H1 (cell line): Measurements from ENCODE around the gene PCTP. TPM values are rescaled to one million over a fixed set of nuclear protein-coding genes. Genes with fewer than 3 reads are reported as not detected.

Source experiments
- CTCF ChIA-PET: fragments of 300-600 bp; sonication (Branson Sonifier 250); formaldehyde crosslinking; loops from one replicate; lab custom pipeline; 2021; ENCODE audit not compliant: partially characterized antibody; lab: Charles Lee
- POLR2A ChIA-PET: fragments of 300-600 bp; sonication (Branson Sonifier 250); formaldehyde crosslinking; loops from one replicate; lab custom pipeline; 2021; ENCODE audit warnings: inconsistent platforms; ENCODE audit not compliant: partially characterized antibody; lab: Charles Lee
- DNase-seq, 2 experiments: peaks; one replicate each; pipeline versions ENCODE4 v3.0.0 to v3.0.0-alpha.2; 2010 to 2022; ENCODE audit warnings: low spot score in 2 of 2, low read depth in 1 of 2, mixed read lengths in 1 of 2
- FAIRE-seq: peaks from 2 replicates; lab custom pipeline; 2011; peaks lifted over from hg19 to GRCh38; lab: Jason Lieb, UNC
- H2AFZ ChIP-seq: 2 replicates; pipeline ENCODE4 v1.8.1; 2012; ENCODE audit warnings: low read length, inconsistent platforms
- H2AK5ac ChIP-seq: 2 replicates; pipeline ENCODE4 v1.6.1; 2013; ENCODE audit warnings: low read depth, low read length
- H2BK120ac ChIP-seq: replicated peaks from 2 replicates; pipeline ENCODE3; 2013; ENCODE audit warnings: low read depth, low read length, inconsistent platforms
- H2BK12ac ChIP-seq: 2 replicates; pipeline ENCODE4 v1.6.1; 2013; ENCODE audit warnings: low read depth, low read length
- H2BK15ac ChIP-seq: 2 replicates; pipeline ENCODE4 v1.6.1; 2013; ENCODE audit warnings: low read length
- H2BK20ac ChIP-seq: 2 replicates; pipeline ENCODE4 v1.6.1; 2013; ENCODE audit warnings: low read length
- H2BK5ac ChIP-seq: 2 replicates; pipeline ENCODE4 v1.6.1; 2013; ENCODE audit warnings: low read depth, low read length
- H3K14ac ChIP-seq: 2 replicates; pipeline ENCODE4 v1.6.1; 2013; ENCODE audit warnings: inconsistent platforms; ENCODE audit not compliant: insufficient read length
- H3K18ac ChIP-seq: 2 replicates; pipeline ENCODE4 v1.6.1; 2013; ENCODE audit warnings: low read length; ENCODE audit errors: extremely low read depth
- H3K23ac ChIP-seq: 2 replicates; pipeline ENCODE4 v1.6.1; 2013; ENCODE audit warnings: inconsistent platforms; ENCODE audit not compliant: insufficient read length
- H3K23me2 ChIP-seq: 2 replicates; pipeline ENCODE4 v1.6.1; 2013; ENCODE audit warnings: low read depth, low read length
- H3K27ac ChIP-seq: 2 replicates; pipeline ENCODE4 v1.6.1; 2011; ENCODE audit warnings: low read depth, low read length, inconsistent platforms
- H3K27me3 ChIP-seq, 4 experiments: replicated peaks in 1 of 4; 1 replicate in 1 of 4; 2 replicates in 3 of 4; pipeline versions ENCODE4 v1.6.1 to v1.8.1; 2011 to 2013; ENCODE audit warnings: low read length in 3 of 4, mild to moderate bottlenecking in 3 of 4, inconsistent platforms in 2 of 4, mixed read lengths in 2 of 4, moderate library complexity in 1 of 4; ENCODE audit not compliant: control insufficient read depth in 3 of 4, insufficient read depth in 3 of 4; ENCODE audit errors: extremely low read depth in 1 of 4
- H3K36me3 ChIP-seq, 4 experiments: 2 replicates each; pipeline versions ENCODE4 v1.6.1 to v1.8.1; 2011 to 2013; ENCODE audit warnings: mild to moderate bottlenecking in 4 of 4, low read length in 3 of 4, moderate library complexity in 2 of 4, control low read depth in 1 of 4, inconsistent platforms in 1 of 4; ENCODE audit not compliant: insufficient read depth in 4 of 4, control insufficient read depth in 2 of 4
- H3K4ac ChIP-seq: replicated peaks from 2 replicates; pipeline ENCODE3; 2013; ENCODE audit warnings: low read length, low read depth, mixed read lengths, inconsistent platforms; ENCODE audit not compliant: insufficient read length
- H3K4me1 ChIP-seq, 4 experiments: replicated peaks in 1 of 4; 1 replicate in 1 of 4; 2 replicates in 3 of 4; pipeline versions ENCODE4 v1.6.1 to v1.8.1; 2011 to 2013; ENCODE audit warnings: low read length in 3 of 4, inconsistent platforms in 2 of 4, mixed read lengths in 1 of 4; ENCODE audit not compliant: insufficient read depth in 4 of 4, control insufficient read depth in 3 of 4
- H3K4me2 ChIP-seq, 2 experiments: 2 replicates each; pipeline versions ENCODE4 v1.6.1 to v1.8.1; 2011 to 2013; ENCODE audit warnings: low read depth in 2 of 2, low read length in 2 of 2, control low read depth in 1 of 2, inconsistent platforms in 1 of 2, mild to moderate bottlenecking in 1 of 2; ENCODE audit not compliant: insufficient read depth in 1 of 2
- H3K4me3 ChIP-seq, 4 experiments: fragments of 200-600, 300-600 bp in 1 of 4; sonication (generic), shearing (Covaris generic), sonication (Bioruptor Twin) in 1 of 4; 2 replicates each; pipeline versions ENCODE4 v1.5.1 to v1.8.1; 2011 to 2016; ENCODE audit warnings: low read length in 4 of 4, low read depth in 3 of 4, control low read depth in 2 of 4, inconsistent platforms in 2 of 4, mild to moderate bottlenecking in 2 of 4, mixed read lengths in 1 of 4, moderate library complexity in 1 of 4; ENCODE audit not compliant: insufficient read depth in 2 of 4; ENCODE audit errors: extremely low read depth in 1 of 4
- H3K56ac ChIP-seq: replicated peaks from 2 replicates; pipeline ENCODE3; 2013; ENCODE audit warnings: low read depth, mild to moderate bottlenecking, mixed read lengths, low read length, inconsistent platforms; ENCODE audit not compliant: insufficient read length
- H3K79me1 ChIP-seq: 2 replicates; pipeline ENCODE4 v1.6.1; 2013; ENCODE audit warnings: low read depth, low read length, control low read depth
- H3K79me2 ChIP-seq, 2 experiments: 2 replicates each; pipeline versions ENCODE4 v1.6.1 to v1.8.1; 2012 to 2013; ENCODE audit warnings: low read length in 2 of 2, mild to moderate bottlenecking in 2 of 2, inconsistent platforms in 1 of 2; ENCODE audit not compliant: insufficient read depth in 2 of 2, control insufficient read depth in 1 of 2
- H3K9ac ChIP-seq, 4 experiments: replicated peaks in 1 of 4; 1 replicate in 1 of 4; 2 replicates in 3 of 4; pipeline versions ENCODE4 v1.6.1 to v1.8.1; 2011 to 2013; ENCODE audit warnings: low read depth in 3 of 4, low read length in 3 of 4, control low read depth in 2 of 4, mild to moderate bottlenecking in 2 of 4, moderate library complexity in 2 of 4, inconsistent platforms in 1 of 4; ENCODE audit errors: extremely low read depth in 1 of 4
- H3K9me3 ChIP-seq, 2 experiments: 2 replicates each; pipeline versions ENCODE4 v1.6.1 to v1.8.1; 2012 to 2013; ENCODE audit warnings: mild to moderate bottlenecking in 2 of 2, moderate library complexity in 2 of 2, control low read depth in 1 of 2, inconsistent platforms in 1 of 2, low read depth in 1 of 2, low read length in 1 of 2, mixed read lengths in 1 of 2; ENCODE audit not compliant: insufficient read depth in 2 of 2
- H4K20me1 ChIP-seq, 2 experiments: replicated peaks in 1 of 2; 2 replicates each; pipeline versions ENCODE3 to v1.8.1; 2011 to 2013; ENCODE audit warnings: inconsistent platforms in 2 of 2, low read length in 2 of 2, mild to moderate bottlenecking in 1 of 2; ENCODE audit not compliant: insufficient read depth in 2 of 2, control insufficient read depth in 1 of 2
- H4K5ac ChIP-seq: 2 replicates; pipeline ENCODE4 v1.6.1; 2013; ENCODE audit warnings: low read length, low read depth, mixed read lengths, inconsistent platforms; ENCODE audit not compliant: insufficient read length
- H4K8ac ChIP-seq: 2 replicates; pipeline ENCODE4 v1.8.0; 2013; ENCODE audit warnings: mild to moderate bottlenecking, moderate library complexity, low read length, inconsistent platforms; ENCODE audit not compliant: insufficient read depth; ENCODE audit errors: extremely low read depth
- H4K91ac ChIP-seq: replicated peaks from 2 replicates; pipeline ENCODE3; 2013; ENCODE audit warnings: low read length, mixed read lengths, inconsistent platforms; ENCODE audit not compliant: insufficient read length
- BACH1 ChIP-seq: IDR thresholded peaks from 2 replicates; pipeline ENCODE4 v1.6.1; 2012; ENCODE audit warnings: low read length, improper control_type of control experiment
- BCL11A ChIP-seq, 2 experiments: IDR thresholded peaks; one replicate each; pipeline ENCODE4 v1.6.1; 2011; ENCODE audit warnings: low read depth in 2 of 2, low read length in 2 of 2, mild to moderate bottlenecking in 2 of 2
- CTCF ChIP-seq, 3 experiments: IDR thresholded peaks; 1 replicate in 2 of 3; 2 replicates in 1 of 3; pipeline versions ENCODE4 v1.5.1 to v1.6.1; 2011; ENCODE audit warnings: low read length in 3 of 3, mild to moderate bottlenecking in 3 of 3, inconsistent platforms in 2 of 3, low read depth in 1 of 3, moderate library complexity in 1 of 3; ENCODE audit not compliant: insufficient read depth in 1 of 3; ENCODE audit errors: control extremely low read depth in 1 of 3
- FOSL1 ChIP-seq: IDR thresholded peaks from 2 replicates; pipeline ENCODE4 v1.6.1; 2011; ENCODE audit warnings: mild to moderate bottlenecking, low read depth, low read length, moderate library complexity; ENCODE audit not compliant: insufficient read depth
- MAFK ChIP-seq: IDR thresholded peaks from 2 replicates; pipeline ENCODE4 v1.6.1; 2012; ENCODE audit warnings: low read depth, mild to moderate bottlenecking, improper control_type of control experiment, low read length
- PHF8 ChIP-seq: fragments of 200-600 bp; sonication (generic); conservative IDR thresholded peaks from 2 replicates; pipeline ENCODE4 v1.7.1; 2012; ENCODE audit warnings: low read depth, mild to moderate bottlenecking, inconsistent platforms, low read length, moderate library complexity
- POLR2A ChIP-seq, 2 experiments: IDR thresholded peaks; 1 replicate in 1 of 2; 2 replicates in 1 of 2; pipeline ENCODE4 v1.6.1; 2011; ENCODE audit warnings: low read depth in 2 of 2, low read length in 2 of 2, mild to moderate bottlenecking in 2 of 2; ENCODE audit errors: control extremely low read depth in 1 of 2
- POU5F1 ChIP-seq: IDR thresholded peaks from 2 replicates; pipeline ENCODE4 v1.6.1; 2011; ENCODE audit warnings: low read depth, mild to moderate bottlenecking, low read length, moderate library complexity
- TAF1 ChIP-seq: IDR thresholded peaks from 2 replicates; pipeline ENCODE4 v1.6.1; 2011; ENCODE audit warnings: mild to moderate bottlenecking, low read depth, low read length
- TEAD4 ChIP-seq: IDR thresholded peaks from 2 replicates; pipeline ENCODE4 v1.6.1; 2012; ENCODE audit warnings: low read depth, low read length, inconsistent platforms, mixed read lengths
- WGBS, 2 experiments: shearing (Covaris generic) in 1 of 2; methylation state at CpG; one replicate each; pipeline versions ENCODE4 v1.1.6 to v1.1.7; 2013 to 2015; ENCODE audit warnings: low lambda C conversion rate in 2 of 2, mixed read lengths in 2 of 2, inconsistent platforms in 1 of 2, low coverage in 1 of 2, missing lambda C conversion rate in 1 of 2; ENCODE audit not compliant: insufficient replicate concordance in 2 of 2, insufficient coverage in 1 of 2, insufficient read length in 1 of 2; ENCODE audit errors: extremely low coverage in 1 of 2, missing lambda C conversion rate in 1 of 2; 5-methylcytosine and 5-hydroxymethylcytosine counted together
- polyA plus RNA-seq, 7 experiments: library from polyadenylated mRNA; depleted of rRNA in 3 of 7; stranded (reverse) in 5 of 7; unstranded in 2 of 7; fragments of >200 nt in 5 of 7; fragments of 200-250 nt in 2 of 7; gene quantifications; 1 replicate in 5 of 7; 2 replicates in 1 of 7; 4 replicates in 1 of 7; pipeline versions ENCODE4 v1.2.1 to v1.2.3, GENCODE V29; 2011 to 2013; ENCODE audit warnings: missing spikeins in 2 of 7, mixed read lengths in 2 of 7
- total RNA-seq: library from RNA; stranded (reverse); fragmentation: NEBNext Ultra II Directional; extraction: Animal tissue kit (Norgen Biotek cat#: 25700); gene quantifications from 2 replicates; pipeline ENCODE4 v1.2.1, GENCODE V29; 2021
- TF ChIP-seq, protein P1 (sequence below): IDR thresholded peaks from 2 replicates; pipeline ENCODE4 v1.6.1; 2012; ENCODE audit warnings: low read length, inconsistent platforms

The PCTP gene
- total and polyA plus RNA-seq, 2 of the 8 experiments (the other 6 are each of a cell fraction or from before 2014, with no cell fraction given): 14.1 to 14.6 TPM

- Histone ChIP-seq H3K4me1 (peaks cover 1 to 18% (median 8%) of the 10 kb centered on the region in 4 experiments; a peak in 4 of 7 replicates), H3K4me2 (no peak overlapping the region), H3K79me2 (no peaks in the 10 kb centered on the region), H2BK12ac (no peak overlapping the region), H3K27me3 (no peaks in the 10 kb centered on the region), H3K4ac (no peak overlapping the region), H4K20me1 (no peaks in the 10 kb centered on the region), H4K91ac (no peak overlapping the region), H2AFZ (peak overlapping the region; percentile 95), H2BK5ac (no peak overlapping the region), H3K23me2 (no peaks in the 10 kb centered on the region), H2BK120ac (no peak overlapping the region), H3K56ac (no peak overlapping the region), H3K18ac (no peak overlapping the region), H3K4me3 (no peak overlapping the region), H3K36me3 (no peaks in the 10 kb centered on the region), H2BK15ac (no peak overlapping the region), H3K27ac (no peak overlapping the region), H3K14ac (no peak overlapping the region), H3K79me1 (no peaks in the 10 kb centered on the region), H3K23ac (no peak overlapping the region), H3K9me3 (no peaks in the 10 kb centered on the region), H2AK5ac (no peak overlapping the region), H4K8ac (no peak overlapping the region), H2BK20ac (no peak overlapping the region), H4K5ac (no peak overlapping the region), H3K9ac (no peak overlapping the region)
- ChIA-PET CTCF (interaction anchor here (0.9 to 1.7 kb wide), 6 partner anchors 10 to 201 kb away, joined by 3 to 7 read pairs (median 4); no protein-coding TSS in a partner anchor), POLR2A (no interaction called here)
- 77% methylated on average over 5 of the region's 5 CpGs; no CpG with 5 or more reads in 1 of the 2 experiments for WGBS, 2 experiments
- DNase-seq (no peak), FAIRE-seq (no peak)
- TF ChIP-seq POLR2A (IDR thresholded peaks at IDR 0.05; ENCODE audit: control extremely low read depth in 1 of 2, low read depth in 2 of 2, low read length in 2 of 2) (no peak), BACH1 (no peak), POU5F1 (no peak), BCL11A (IDR thresholded peaks at IDR 0.05; ENCODE audit: low read depth in 2 of 2, low read length in 2 of 2) (no peak), FOSL1 (no peak), TEAD4 (no peak), PHF8 (no peak), MAFK (no peak), CTCF (IDR thresholded peaks at IDR 0.05; ENCODE audit: control extremely low read depth in 1 of 3, insufficient read depth in 1 of 3, low read depth in 1 of 3, low read length in 3 of 3) (no peak), TAF1 (no peak)
- TF ChIP-seq, protein P1, sequence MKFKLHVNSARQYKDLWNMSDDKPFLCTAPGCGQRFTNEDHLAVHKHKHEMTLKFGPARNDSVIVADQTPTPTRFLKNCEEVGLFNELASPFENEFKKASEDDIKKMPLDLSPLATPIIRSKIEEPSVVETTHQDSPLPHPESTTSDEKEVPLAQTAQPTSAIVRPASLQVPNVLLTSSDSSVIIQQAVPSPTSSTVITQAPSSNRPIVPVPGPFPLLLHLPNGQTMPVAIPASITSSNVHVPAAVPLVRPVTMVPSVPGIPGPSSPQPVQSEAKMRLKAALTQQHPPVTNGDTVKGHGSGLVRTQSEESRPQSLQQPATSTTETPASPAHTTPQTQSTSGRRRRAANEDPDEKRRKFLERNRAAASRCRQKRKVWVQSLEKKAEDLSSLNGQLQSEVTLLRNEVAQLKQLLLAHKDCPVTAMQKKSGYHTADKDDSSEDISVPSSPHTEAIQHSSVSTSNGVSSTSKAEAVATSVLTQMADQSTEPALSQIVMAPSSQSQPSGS: no peak
Observed at GRCh38 chr17:55728361-55728760, 22.5 kb upstream of the PCTP start.
